BJ (cell line): ENCODE data around the gene HEG1. TPM values are rescaled to one million over a fixed set of nuclear protein-coding genes. Genes with fewer than 3 reads are reported as not detected.

Experiments used
- CTCF ChIA-PET: fragments of 350-600 bp; formaldehyde crosslinking; extraction: SDS; loops from one replicate; lab custom pipeline; 2021; ENCODE audit warnings: antibody characterized with exemption, inconsistent platforms; lab: Yijun Ruan, JAX
- POLR2A ChIA-PET: fragments of 300-600 bp; sonication (Branson Sonifier 250); formaldehyde crosslinking; extraction: SDS; loops from one replicate; lab custom pipeline; 2021; ENCODE audit warnings: antibody characterized with exemption; lab: Charles Lee
- DNase-seq: peaks from one replicate; pipeline ENCODE4 v3.0.0-alpha.2; 2011; ENCODE audit warnings: low read depth
- H3K27me3 ChIP-seq: 2 replicates; pipeline ENCODE4 v1.6.0; 2011; ENCODE audit warnings: low read length; ENCODE audit not compliant: control insufficient read depth, insufficient read depth
- H3K36me3 ChIP-seq: 2 replicates; pipeline ENCODE4 v1.5.1; 2011; ENCODE audit warnings: low read length; ENCODE audit not compliant: control insufficient read depth, insufficient read depth
- H3K4me3 ChIP-seq: 2 replicates; pipeline ENCODE4 v1.5.1; 2011; ENCODE audit warnings: low read depth, mild to moderate bottlenecking, control low read depth, low read length
- CTCF ChIP-seq: IDR thresholded peaks from 2 replicates; pipeline ENCODE4 v1.5.1; 2011; ENCODE audit warnings: low read depth, mild to moderate bottlenecking, control low read depth, inconsistent platforms, low read length, moderate library complexity; ENCODE audit not compliant: insufficient read depth
- polyA plus RNA-seq: library from polyadenylated mRNA; depleted of rRNA; stranded (reverse); fragments of >200 nt; gene quantifications from 2 replicates; pipeline ENCODE4 v1.2.3, GENCODE V29; 2011

Gene HEG1
- polyA plus RNA-seq, 1 experiment: 94.7 TPM

- CTCF ChIA-PET: no interaction called here
- Histone ChIP-seq H3K36me3 (peaks cover 55% of the 10 kb centered on the region), H3K4me3 (no peak overlapping the region), H3K27me3 (no peaks in the 10 kb centered on the region)
- POLR2A ChIA-PET: no interaction called here
- no peak for DNase-seq
- TF ChIP-seq CTCF: no peak
Measured at GRCh38 chr3:125005676-125006075, 50.1 kb downstream of the HEG1 start.

DNA sequence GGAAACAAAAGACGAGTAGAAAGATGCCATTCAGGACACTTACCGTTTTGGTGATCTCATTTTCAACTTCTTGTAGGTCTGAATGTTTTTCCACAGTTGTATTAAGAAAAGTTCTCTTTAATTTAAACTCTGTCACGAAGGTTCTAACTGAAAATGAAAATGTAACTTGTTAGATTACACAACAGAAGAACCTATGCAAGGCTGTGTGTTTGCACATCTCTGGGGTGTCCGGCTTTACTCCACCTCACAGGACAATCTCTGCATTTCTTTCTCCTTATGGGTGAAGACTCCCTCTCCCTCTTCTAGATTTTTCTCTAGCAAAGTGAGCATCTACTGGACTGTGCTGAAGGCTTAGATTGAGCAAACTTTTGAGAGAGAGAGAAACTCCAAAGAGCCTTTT is 50.6 kb downstream of the HEG1 start:
- H3K27me3 ChIP-seq: no peaks in the 10 kb centered on the region
- H3K36me3 ChIP-seq: peaks cover 50% of the 10 kb centered on the region
- CTCF ChIA-PET: interaction anchor here (0.7 kb wide), 1 partner anchor 20 kb away, joined by 3 read pairs; no protein-coding TSS in a partner anchor

DNA sequence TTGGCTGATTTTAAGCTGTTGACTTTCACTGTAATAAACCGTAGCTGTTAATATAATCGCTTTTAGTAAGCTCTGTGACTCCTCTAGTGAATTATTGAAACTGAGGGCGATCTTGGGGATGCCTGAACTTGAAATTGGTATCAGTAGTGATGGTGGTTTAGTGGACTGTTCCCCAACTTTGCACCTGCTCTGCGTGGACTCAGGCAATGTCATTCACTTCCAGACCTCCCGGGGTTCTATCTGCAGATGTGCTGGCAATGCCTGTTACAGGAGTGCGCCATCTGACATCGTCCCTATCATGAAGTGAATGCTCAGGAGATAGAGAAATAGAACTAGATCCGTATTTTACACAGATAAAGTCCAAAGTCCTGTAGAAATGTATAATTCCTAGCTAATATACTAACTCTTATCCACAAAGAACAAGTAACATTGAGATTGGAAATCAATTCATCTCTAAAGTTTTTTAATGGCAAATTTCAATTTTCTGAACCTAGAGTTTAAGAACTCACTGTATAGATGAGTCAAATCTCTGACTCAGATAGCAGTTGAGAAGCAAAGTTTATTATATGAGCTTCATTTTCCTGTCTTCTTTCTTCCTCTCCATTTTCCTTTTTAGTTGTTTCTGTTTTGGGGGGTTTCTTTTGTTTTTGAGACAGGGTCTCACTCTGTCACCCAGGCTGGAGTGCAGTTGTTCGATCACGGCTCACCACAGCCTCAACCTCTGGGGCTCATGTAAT is 51.8 kb downstream of the HEG1 start:
- Histone ChIP-seq H3K4me3 (no peak overlapping the region), H3K27me3 (no peaks in the 10 kb centered on the region), H3K36me3 (peaks cover 51% of the 10 kb centered on the region)
- CTCF ChIA-PET: interaction anchor here (0.7 to 2.3 kb wide), 2 partner anchors 10 to 28 kb away, joined by 3 to 9 read pairs; no protein-coding TSS in a partner anchor
- POLR2A ChIA-PET: no interaction called here
- no peak for TF ChIP-seq CTCF
- no peak for DNase-seq

More for the DNA sequence above, 50.6 kb downstream of the HEG1 start:
- H3K4me3 ChIP-seq: no peak overlapping the region
- no peak for TF ChIP-seq CTCF
- POLR2A ChIA-PET: no interaction called here
- DNase-seq: no peak

DNA sequence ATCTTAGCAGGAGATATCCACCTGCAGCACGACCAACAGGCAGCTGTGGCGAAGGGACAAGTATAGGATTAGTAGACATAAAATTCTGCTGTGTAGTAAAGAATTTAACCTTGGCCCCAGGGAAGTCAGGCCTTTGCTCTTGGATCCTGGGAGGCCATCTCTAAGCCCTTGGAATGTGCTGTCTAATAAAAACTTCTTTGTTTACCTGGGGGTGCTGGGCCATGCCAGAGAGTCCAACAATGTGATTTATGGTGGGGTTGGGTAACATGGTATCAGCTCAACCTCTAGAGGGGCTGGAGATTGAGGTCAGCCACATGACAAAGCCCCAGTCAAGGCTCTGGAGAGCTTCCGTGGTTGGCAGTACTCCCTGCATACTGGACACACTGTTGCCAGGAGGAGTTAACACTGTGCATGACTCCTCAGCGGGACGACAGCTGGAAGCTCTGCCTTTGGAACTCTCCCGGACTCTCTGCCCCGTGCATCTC is 52.4 kb downstream of the HEG1 start:
- no peak for TF ChIP-seq CTCF
- ChIA-PET POLR2A (no interaction called here), CTCF (interaction anchor here (0.7 to 2.3 kb wide), 2 partner anchors 9 to 28 kb away, joined by 3 to 9 read pairs; no protein-coding TSS in a partner anchor)
- Histone ChIP-seq H3K27me3 (no peaks in the 10 kb centered on the region), H3K36me3 (peaks cover 53% of the 10 kb centered on the region), H3K4me3 (no peak overlapping the region)
- no peak for DNase-seq
